Mucosa of descending colon (tissue), 3 donors: ENCODE data around the gene NKX2-8. TPM values are rescaled to one million over a fixed set of nuclear protein-coding genes. Genes with fewer than 3 reads are reported as not detected.
"Not testable (repeated sequence)": the region's sequence is repeated elsewhere in the genome, so short reads cannot be mapped to it uniquely, and the experiment has no call there.

Experiments
- ATAC-seq: fragments of 200-7000 bp; cut with Tn5 transposase; one replicate; pipeline ENCODE4 v1.9.1; 2020; ENCODE audit warnings: mild to moderate bottlenecking, moderate library complexity
- DNase-seq, 3 donors: peaks; one replicate each; pipeline ENCODE4 v3.0.0-alpha.2; 2020
- H3K36me3 ChIP-seq: fragments of 200-600 bp; one replicate; pipeline ENCODE4 v1.8.0; 2021; ENCODE audit warnings: low read depth, mild to moderate bottlenecking
- H3K4me1 ChIP-seq: fragments of 200-600 bp; one replicate; pipeline ENCODE4 v1.8.0; 2021; ENCODE audit warnings: low read depth, mild to moderate bottlenecking
- H3K4me3 ChIP-seq: fragments of 200-600 bp; one replicate; pipeline ENCODE4 v1.8.0; 2021; ENCODE audit warnings: mild to moderate bottlenecking
- H3K9me3 ChIP-seq: fragments of 200-600 bp; one replicate; pipeline ENCODE4 v1.8.0; 2021; ENCODE audit warnings: mild to moderate bottlenecking
- intact Hi-C, 2 donors: fragments of 100-400 bp; cut with DNase I in 1 of 2; cut with micrococcal nuclease in 1 of 2; formaldehyde crosslinking; loops; one replicate each; pipeline versions ENCODE4 v1.11.0 to v1.11.1; 2022; cut with DNase I, micrococcal nuclease
- total RNA-seq, 3 donors: library from RNA; stranded (reverse); fragmentation: NEBNext Ultra II Directional in 2 of 3; extraction: Animal tissue kit (Norgen Biotek cat#: 25700) in 2 of 3; gene quantifications; one replicate each; pipeline versions ENCODE4 v1.2.1 to v1.2.4, GENCODE V29; 2021 to 2023
- TF ChIP-seq, protein P1 (sequence below): fragments of 200-600 bp; IDR thresholded peaks from one replicate; pipeline ENCODE4 v1.8.0; 2022; ENCODE audit warnings: antibody characterized with exemption, mild to moderate bottlenecking
- donor health status: DM: no; HTN: no; CAD: no; lungs with moderate emphysema.
- donor health status: DM: no; HTN: no; CAD: no.
- donor health status: DM: no; HTN: yes; CAD: no.

Gene NKX2-8
- total RNA-seq, 3 donors from 2014 or later, result not detected

DNA sequence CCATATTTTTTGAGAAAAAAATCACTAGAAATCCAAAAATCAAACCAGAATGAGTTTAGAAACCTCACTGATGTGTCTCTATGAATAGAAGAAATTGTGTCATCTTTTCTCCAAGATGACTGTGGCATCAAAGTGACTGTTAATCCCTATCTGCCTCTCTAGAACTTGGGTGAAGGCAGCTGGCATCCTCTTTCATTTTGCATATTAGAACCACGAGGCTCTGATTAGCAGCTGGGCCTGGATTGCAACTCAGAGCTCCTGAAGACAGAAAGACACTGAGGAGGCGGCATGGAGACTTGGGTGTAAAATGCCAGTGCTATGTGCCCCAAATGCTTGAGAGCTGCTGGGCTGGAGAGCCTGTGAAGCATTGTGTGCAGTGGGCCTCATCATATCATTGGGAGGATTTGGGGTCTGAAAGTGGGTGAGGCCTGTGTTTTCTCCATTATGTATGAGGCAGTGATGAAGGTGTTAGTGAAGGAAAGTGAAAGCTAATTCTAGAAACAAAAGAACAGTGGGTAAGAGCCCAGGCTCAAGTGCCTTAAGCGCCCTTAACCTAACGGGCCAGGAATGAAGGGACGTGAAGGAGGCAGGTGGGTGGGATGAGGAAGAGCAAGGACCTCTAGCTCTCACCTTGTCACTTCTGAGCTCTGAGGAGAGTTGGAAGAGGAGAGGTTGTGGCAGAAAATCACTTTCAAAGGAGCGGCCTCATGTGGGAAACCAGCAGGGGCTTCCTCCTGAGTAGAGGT lies 26.2 kb downstream of the NKX2-8 start:
- DNase-seq (no peak), ATAC-seq (no peak)
- H3K4me1 ChIP-seq, result no peaks in the 10 kb centered on the region
- intact Hi-C loops, result loop anchor here in 1 of 2 donors (5.0 kb wide), 1 partner anchor 196 kb away; no protein-coding TSS in a partner anchor
- no peaks in the 10 kb centered on the region for H3K9me3 ChIP-seq
- no peaks in the 10 kb centered on the region for H3K36me3 ChIP-seq
- TF ChIP-seq, protein P1, sequence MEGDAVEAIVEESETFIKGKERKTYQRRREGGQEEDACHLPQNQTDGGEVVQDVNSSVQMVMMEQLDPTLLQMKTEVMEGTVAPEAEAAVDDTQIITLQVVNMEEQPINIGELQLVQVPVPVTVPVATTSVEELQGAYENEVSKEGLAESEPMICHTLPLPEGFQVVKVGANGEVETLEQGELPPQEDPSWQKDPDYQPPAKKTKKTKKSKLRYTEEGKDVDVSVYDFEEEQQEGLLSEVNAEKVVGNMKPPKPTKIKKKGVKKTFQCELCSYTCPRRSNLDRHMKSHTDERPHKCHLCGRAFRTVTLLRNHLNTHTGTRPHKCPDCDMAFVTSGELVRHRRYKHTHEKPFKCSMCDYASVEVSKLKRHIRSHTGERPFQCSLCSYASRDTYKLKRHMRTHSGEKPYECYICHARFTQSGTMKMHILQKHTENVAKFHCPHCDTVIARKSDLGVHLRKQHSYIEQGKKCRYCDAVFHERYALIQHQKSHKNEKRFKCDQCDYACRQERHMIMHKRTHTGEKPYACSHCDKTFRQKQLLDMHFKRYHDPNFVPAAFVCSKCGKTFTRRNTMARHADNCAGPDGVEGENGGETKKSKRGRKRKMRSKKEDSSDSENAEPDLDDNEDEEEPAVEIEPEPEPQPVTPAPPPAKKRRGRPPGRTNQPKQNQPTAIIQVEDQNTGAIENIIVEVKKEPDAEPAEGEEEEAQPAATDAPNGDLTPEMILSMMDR, result no peak
- H3K4me3 ChIP-seq, result no peak overlapping the region

DNA sequence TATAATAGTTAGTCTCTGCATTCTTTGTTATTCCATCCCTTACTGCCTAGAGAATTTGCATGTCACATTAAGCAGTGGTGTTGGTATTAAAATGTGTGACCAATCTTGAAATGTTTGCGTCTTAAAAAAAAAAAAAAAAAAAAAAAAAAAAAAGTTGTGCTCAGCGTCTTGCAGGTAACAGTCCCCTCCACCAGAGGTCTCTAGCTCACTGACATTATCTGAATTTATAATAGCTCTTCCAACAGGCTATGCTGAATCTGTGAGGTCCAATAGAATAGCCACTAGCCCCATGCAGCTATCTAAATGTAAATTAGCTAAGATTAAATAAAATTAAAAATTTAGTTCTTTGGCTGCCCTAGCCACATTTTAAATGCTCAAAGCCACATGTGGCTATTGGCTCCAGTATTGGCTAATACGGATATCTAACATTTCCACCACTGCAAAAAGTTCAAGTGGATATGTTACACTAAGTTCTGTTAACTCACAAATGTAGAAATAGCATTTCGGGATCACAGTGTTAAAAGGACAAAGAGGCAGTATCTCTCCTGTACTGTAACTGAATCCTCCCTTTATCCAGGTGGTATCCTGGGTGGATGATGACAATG lies 28.7 kb downstream of the NKX2-8 start:
- TF ChIP-seq, protein P1, result peak; percentile 36
- peak in 1 of 3 donors; percentile 49 for DNase-seq
- H3K4me1 ChIP-seq, result no peaks in the 10 kb centered on the region
- peak; percentile 49 for ATAC-seq
- no peaks in the 10 kb centered on the region for H3K9me3 ChIP-seq
- no peaks in the 10 kb centered on the region for H3K36me3 ChIP-seq
- H3K4me3 ChIP-seq, result no peak overlapping the region
- intact Hi-C loops, result no loop called here

DNA sequence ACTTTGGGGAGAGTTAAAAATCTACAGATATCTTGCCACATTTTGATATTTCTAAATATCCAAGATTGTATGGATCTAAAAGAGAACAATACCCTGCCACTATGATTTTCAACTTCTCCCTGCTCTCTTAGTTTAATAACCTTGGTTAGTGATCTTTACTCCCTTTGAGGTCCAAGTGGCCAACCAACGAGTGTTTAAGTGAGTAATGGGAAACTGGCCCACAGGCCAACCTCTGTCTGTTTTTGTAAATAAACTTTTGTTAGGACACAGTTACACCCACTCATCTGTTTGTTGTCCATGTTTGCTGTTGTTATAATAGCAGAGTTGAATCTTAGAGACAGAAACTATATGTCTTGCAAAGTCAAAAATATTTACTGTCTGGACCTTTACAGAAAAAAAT lies 31.5 kb downstream of the NKX2-8 start:
- ATAC-seq (no peak), DNase-seq (no peak)
- intact Hi-C loops, result no loop called here
- H3K36me3 ChIP-seq, result no peaks in the 10 kb centered on the region
- H3K4me1 ChIP-seq, result no peaks in the 10 kb centered on the region
- H3K4me3 ChIP-seq, result no peak overlapping the region
- TF ChIP-seq, protein P1, result no peak
- no peaks in the 10 kb centered on the region for H3K9me3 ChIP-seq

DNA sequence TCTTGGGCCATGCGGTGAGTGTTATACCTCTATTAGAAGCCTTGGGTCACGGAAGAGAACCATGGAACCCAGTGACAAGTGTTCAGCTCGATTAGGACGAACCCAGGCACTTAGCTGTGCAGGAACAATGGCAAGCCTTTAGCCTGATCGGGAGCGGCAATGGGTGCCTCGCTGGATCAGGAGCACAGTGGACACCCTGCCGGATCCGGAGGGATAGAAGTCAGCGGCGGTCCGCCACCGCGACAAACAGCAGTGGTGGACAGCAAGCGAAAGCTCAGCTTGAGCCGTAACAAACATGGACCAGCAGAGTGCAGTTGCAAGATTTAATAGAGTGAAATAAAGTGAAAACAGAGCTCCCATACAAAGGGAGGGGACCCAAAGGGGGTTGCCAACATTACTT lies 38.1 kb downstream of the NKX2-8 start:
- ATAC-seq, DNase-seq, H3K36me3 ChIP-seq, H3K4me3 ChIP-seq, H3K4me1 ChIP-seq, intact Hi-C loops, H3K9me3 ChIP-seq: not testable (repeated sequence)

DNA sequence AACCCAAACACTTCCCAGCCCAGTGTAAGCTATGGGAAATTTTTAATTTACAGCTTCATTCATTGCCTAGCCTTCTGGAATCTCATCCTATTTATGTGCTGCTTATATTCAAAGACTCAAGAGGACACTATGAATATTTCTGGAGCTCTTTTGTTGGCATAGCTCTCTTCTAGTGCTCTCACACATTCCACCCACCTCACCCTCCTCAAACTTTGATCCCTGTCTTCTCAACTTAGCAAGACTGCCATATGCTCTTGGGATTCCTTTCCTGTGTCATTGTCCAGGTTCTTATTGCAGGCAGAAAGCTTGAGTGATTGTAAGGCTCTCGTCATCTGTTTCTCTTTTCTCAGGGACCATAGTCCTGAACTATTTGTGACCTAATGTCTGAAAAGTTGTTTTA lies 44.4 kb downstream of the NKX2-8 start:
- H3K4me3 ChIP-seq, result no peak overlapping the region
- H3K4me1 ChIP-seq, result no peaks in the 10 kb centered on the region
- TF ChIP-seq, protein P1, result no peak
- H3K36me3 ChIP-seq, result no peaks in the 10 kb centered on the region
- ATAC-seq, result no peak
- no peak for DNase-seq
- H3K9me3 ChIP-seq, result no peaks in the 10 kb centered on the region
- intact Hi-C loops, result no loop called here

Other genes with a start within 250 kb of the NKX2-8 start
- not detected for gene NKX2-1, start 62.4 kb downstream of the NKX2-8 start, total RNA-seq
- under 1 TPM; 0.29 to 0.44 (median 0.38) TPM for gene PAX9, start 79.2 kb upstream of the NKX2-8 start, total RNA-seq